ENCODE measurements around the gene SAPCD1.

DNA sequence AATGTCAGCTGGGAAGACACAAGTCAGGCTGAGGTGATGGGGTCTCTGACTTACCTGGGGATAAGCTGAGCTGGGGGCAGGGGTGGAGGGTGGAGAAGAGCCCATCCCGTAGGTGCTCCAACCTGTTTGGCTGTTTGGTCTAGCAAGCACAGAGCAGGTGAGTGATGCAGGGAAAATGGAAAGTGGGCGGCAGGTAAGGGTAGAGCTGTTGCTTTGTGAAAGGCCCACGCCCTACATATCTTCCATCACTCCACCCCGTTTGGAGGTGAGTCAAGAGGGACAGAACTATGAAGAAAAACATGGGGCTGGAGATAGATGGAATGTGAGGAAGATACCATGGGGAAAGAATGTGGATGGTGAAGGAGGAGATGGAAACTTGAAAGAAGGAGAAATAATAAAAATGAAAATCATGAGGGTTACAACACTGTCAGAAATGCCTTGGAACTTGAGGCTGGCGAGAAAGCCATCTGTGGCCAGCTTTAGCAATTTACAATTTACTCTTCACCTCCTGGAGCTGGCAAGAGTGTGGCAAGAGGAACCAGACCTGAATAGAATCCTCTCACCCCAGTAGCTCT, 42.2 kb upstream of the SAPCD1 start:
- TF ChIP-seq, protein P1, sequence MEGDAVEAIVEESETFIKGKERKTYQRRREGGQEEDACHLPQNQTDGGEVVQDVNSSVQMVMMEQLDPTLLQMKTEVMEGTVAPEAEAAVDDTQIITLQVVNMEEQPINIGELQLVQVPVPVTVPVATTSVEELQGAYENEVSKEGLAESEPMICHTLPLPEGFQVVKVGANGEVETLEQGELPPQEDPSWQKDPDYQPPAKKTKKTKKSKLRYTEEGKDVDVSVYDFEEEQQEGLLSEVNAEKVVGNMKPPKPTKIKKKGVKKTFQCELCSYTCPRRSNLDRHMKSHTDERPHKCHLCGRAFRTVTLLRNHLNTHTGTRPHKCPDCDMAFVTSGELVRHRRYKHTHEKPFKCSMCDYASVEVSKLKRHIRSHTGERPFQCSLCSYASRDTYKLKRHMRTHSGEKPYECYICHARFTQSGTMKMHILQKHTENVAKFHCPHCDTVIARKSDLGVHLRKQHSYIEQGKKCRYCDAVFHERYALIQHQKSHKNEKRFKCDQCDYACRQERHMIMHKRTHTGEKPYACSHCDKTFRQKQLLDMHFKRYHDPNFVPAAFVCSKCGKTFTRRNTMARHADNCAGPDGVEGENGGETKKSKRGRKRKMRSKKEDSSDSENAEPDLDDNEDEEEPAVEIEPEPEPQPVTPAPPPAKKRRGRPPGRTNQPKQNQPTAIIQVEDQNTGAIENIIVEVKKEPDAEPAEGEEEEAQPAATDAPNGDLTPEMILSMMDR (IDR thresholded peaks at IDR 0.05; ENCODE audit: low read depth, low read length): no peak
- no peak for TF ChIP-seq POLR2A (IDR thresholded peaks at IDR 0.05; ENCODE audit: extremely low read depth, insufficient read length)
- TF ChIP-seq, protein P2, sequence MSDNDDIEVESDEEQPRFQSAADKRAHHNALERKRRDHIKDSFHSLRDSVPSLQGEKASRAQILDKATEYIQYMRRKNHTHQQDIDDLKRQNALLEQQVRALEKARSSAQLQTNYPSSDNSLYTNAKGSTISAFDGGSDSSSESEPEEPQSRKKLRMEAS (IDR thresholded peaks at IDR 0.05; ENCODE audit: low read depth, low read length): no peak

Measured in NB4 (cell line).